Kidney (tissue), 14 donors: ENCODE results near the gene RGS9. TPM values are rescaled to one million over a fixed set of nuclear protein-coding genes. Genes with fewer than 3 reads are reported as not detected.
"Not testable (repeated sequence)": the region's sequence is repeated elsewhere in the genome, so short reads cannot be mapped to it uniquely, and the experiment has no call there.

ENCODE experiments used
- DNase-seq, 5 donors: peaks; one replicate each; pipeline ENCODE4 v3.0.0-alpha.2; 2013 to 2020
- FAIRE-seq: peaks from 2 replicates; lab custom pipeline; 2012; peaks lifted over from hg19 to GRCh38; lab: Jason Lieb, UNC
- H3K27ac ChIP-seq, 2 donors: one replicate each; pipeline ENCODE4 v1.7.0; 2013; ENCODE audit warnings: low read depth in 2 of 2, low read length in 2 of 2, inconsistent platforms in 1 of 2
- H3K27me3 ChIP-seq: one replicate; pipeline ENCODE4 v1.7.1; 2013; ENCODE audit warnings: low read length, inconsistent platforms; ENCODE audit not compliant: control insufficient read depth, insufficient read depth
- H3K36me3 ChIP-seq, 3 donors: one replicate each; pipeline versions ENCODE4 v1.7.0 to v1.7.1; 2013; ENCODE audit warnings: low read length in 3 of 3, control low read depth in 1 of 3, inconsistent platforms in 1 of 3; ENCODE audit not compliant: insufficient read depth in 3 of 3, control insufficient read depth in 2 of 3
- H3K4me1 ChIP-seq, 3 donors: one replicate each; pipeline versions ENCODE4 v1.7.0 to v1.7.1; 2013; ENCODE audit warnings: low read length in 3 of 3, inconsistent platforms in 1 of 3, low read depth in 1 of 3; ENCODE audit not compliant: control insufficient read depth in 2 of 3, insufficient read depth in 2 of 3
- H3K4me3 ChIP-seq, 3 donors: one replicate each; pipeline versions ENCODE4 v1.7.0 to v1.8.1; 2013; ENCODE audit warnings: low read length in 3 of 3, control low read depth in 1 of 3, inconsistent platforms in 1 of 3
- H3K9ac ChIP-seq, 3 donors: one replicate each; pipeline versions ENCODE4 v1.7.0 to v1.7.1; 2013; ENCODE audit warnings: low read length in 3 of 3, control low read depth in 1 of 3, inconsistent platforms in 1 of 3
- H3K9me3 ChIP-seq, 3 donors: one replicate each; pipeline versions ENCODE4 v1.7.0 to v1.7.1; 2013; ENCODE audit warnings: low read length in 3 of 3, control low read depth in 1 of 3, inconsistent platforms in 1 of 3; ENCODE audit not compliant: control insufficient read depth in 2 of 3, insufficient read depth in 1 of 3
- intact Hi-C: fragments of 100-400 bp; cut with DNase I; formaldehyde crosslinking; loops from one replicate; pipeline ENCODE4 v1.11.1; 2022
- polyA plus RNA-seq: library from polyadenylated mRNA; stranded (reverse); fragments of 350-450 nt; fragmentation: Illumina TruSeq; extraction: RNeasy Lipid Tissue Mini Kit (QIAGEN cat#74804); gene quantifications from one replicate; pipeline ENCODE4 v1.2.3, GENCODE V29; 2014; ENCODE audit warnings: low read depth, low replicate concordance; ENCODE audit not compliant: insufficient read depth
- total RNA-seq: library from RNA; stranded (reverse); fragmentation: NEBNext Ultra II Directional; extraction: Animal tissue kit (Norgen Biotek cat#: 25700); gene quantifications from one replicate; pipeline ENCODE4 v1.2.1, GENCODE V29; 2021
- TF ChIP-seq, protein P1 (sequence below): IDR thresholded peaks from 3 replicates; pipeline ENCODE4 v1.5.1; 2012; ENCODE audit warnings: mild to moderate bottlenecking, moderate library complexity, borderline replicate concordance; ENCODE audit not compliant: insufficient read depth; ENCODE audit errors: extremely low read depth
- donor health status: control.
- donor health status: control.
- donor health status: control.
- donor health status: control.
- donor health status: control.
- donor health status: DM: yes; HTN: yes; CAD: no.
- donor health status: Normal renal cell carcinoma (clear cell type).

The RGS9 gene
- total and polyA plus RNA-seq, 2 donors from 2014 or later = 4.2 to 7.2 TPM

DNA sequence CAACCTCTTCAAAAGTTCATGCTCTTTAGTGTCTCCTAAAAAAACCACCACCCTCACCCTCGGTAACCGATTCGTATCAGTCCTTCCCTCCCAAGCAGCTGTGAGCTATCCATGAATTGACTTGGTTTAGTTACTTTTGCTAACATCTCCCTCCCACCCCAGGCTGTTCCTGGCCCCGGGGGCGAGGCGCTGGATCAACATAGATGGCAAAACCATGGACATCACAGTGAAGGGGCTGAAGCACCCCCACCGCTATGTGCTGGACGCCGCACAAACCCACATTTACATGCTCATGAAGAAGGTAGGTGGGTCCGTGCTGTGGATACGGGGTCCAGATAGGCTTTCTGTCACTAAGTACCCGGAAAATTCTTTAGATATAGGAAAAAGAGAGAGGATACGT, 66.8 kb downstream of the RGS9 start:
- H3K4me3 ChIP-seq = no peak overlapping the region
- no peak for FAIRE-seq
- H3K9me3 ChIP-seq = no peaks in the 10 kb centered on the region
- H3K36me3 ChIP-seq = no peaks in the 10 kb centered on the region
- no peak overlapping the region for H3K9ac ChIP-seq
- TF ChIP-seq, protein P1, sequence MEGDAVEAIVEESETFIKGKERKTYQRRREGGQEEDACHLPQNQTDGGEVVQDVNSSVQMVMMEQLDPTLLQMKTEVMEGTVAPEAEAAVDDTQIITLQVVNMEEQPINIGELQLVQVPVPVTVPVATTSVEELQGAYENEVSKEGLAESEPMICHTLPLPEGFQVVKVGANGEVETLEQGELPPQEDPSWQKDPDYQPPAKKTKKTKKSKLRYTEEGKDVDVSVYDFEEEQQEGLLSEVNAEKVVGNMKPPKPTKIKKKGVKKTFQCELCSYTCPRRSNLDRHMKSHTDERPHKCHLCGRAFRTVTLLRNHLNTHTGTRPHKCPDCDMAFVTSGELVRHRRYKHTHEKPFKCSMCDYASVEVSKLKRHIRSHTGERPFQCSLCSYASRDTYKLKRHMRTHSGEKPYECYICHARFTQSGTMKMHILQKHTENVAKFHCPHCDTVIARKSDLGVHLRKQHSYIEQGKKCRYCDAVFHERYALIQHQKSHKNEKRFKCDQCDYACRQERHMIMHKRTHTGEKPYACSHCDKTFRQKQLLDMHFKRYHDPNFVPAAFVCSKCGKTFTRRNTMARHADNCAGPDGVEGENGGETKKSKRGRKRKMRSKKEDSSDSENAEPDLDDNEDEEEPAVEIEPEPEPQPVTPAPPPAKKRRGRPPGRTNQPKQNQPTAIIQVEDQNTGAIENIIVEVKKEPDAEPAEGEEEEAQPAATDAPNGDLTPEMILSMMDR = no peak
- no peaks in the 10 kb centered on the region for H3K4me1 ChIP-seq
- no peak overlapping the region for H3K27ac ChIP-seq
- intact Hi-C loops = no loop called here
- DNase-seq = no peak
- H3K27me3 ChIP-seq = no peaks in the 10 kb centered on the region

- intact Hi-C loops = no loop called here
- FAIRE-seq (peak; percentile 74), DNase-seq (no peak)
Measured at GRCh38 chr17:65205655-65206054, 68.5 kb downstream of the RGS9 start.

DNA sequence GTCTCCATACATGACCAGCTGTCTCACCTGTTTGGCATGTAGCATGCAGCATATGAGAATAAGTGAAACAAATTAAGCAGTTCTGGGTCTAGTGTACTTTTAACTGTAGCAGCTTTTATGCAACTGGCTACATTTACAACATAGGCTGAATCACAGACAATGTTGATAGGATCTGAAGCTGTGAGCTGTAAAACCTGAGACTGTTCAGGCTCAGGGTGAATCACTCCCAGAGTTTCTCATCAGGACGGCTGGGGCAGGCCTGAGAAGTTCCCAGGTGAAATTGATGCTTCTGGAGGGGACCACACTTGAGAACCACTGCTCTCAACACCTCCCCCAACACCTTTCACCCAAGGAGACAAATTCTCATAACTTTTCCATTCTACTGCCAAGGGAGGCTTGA, 70.3 kb downstream of the RGS9 start:
- not testable (repeated sequence) for FAIRE-seq, H3K9ac ChIP-seq

More at GRCh38 chr17:65205655-65206054, 68.5 kb downstream of the RGS9 start:
- TF ChIP-seq, protein P1 = no peak
- H3K36me3 ChIP-seq = no peaks in the 10 kb centered on the region
- no peak overlapping the region for H3K27ac ChIP-seq
- H3K9ac ChIP-seq = no peak overlapping the region
- H3K27me3 ChIP-seq = no peaks in the 10 kb centered on the region
- no peaks in the 10 kb centered on the region for H3K4me1 ChIP-seq
- no peak overlapping the region for H3K4me3 ChIP-seq
- H3K9me3 ChIP-seq = no peaks in the 10 kb centered on the region

DNA sequence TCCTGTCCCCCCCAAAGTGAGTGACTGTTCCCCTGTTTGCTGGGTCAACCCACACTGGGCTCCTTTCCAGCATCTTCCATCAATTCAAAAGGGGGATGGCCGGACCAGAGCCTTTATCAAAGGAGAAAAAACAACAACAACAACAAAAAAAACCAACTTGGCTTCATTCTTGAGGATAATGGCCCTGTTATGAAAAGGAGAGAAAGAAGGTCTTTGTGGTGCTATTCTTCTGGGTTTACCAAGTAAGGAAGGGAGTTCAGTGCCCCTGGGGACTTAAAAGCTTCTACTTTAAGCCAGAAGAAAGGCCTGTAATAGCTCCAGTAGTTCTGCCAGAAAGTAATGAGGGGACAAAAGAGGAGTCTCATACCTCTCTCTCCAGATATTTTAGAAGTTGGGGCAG, 71.5 kb downstream of the RGS9 start:
- Histone ChIP-seq H3K9me3 (no peaks in the 10 kb centered on the region), H3K27me3 (no peaks in the 10 kb centered on the region), H3K36me3 (no peaks in the 10 kb centered on the region), H3K27ac (no peak overlapping the region), H3K4me3 (no peak overlapping the region), H3K4me1 (no peaks in the 10 kb centered on the region), H3K9ac (no peak overlapping the region)
- FAIRE-seq = no peak
- intact Hi-C loops = no loop called here
- TF ChIP-seq, protein P1 = no peak
- DNase-seq = no peak

More for the DNA sequence above, 70.3 kb downstream of the RGS9 start:
- H3K4me1 ChIP-seq, H3K36me3 ChIP-seq, H3K27ac ChIP-seq, H3K4me3 ChIP-seq, H3K27me3 ChIP-seq, DNase-seq, H3K9me3 ChIP-seq, intact Hi-C loops: not testable (repeated sequence)
